BJ (cell line): Measurements from ENCODE around the gene TGFBI. TPM values are rescaled to one million over a fixed set of nuclear protein-coding genes. Genes with fewer than 3 reads are reported as not detected.

Source experiments
- CTCF ChIA-PET: fragments of 350-600 bp; formaldehyde crosslinking; extraction: SDS; loops from one replicate; lab custom pipeline; 2021; ENCODE audit warnings: antibody characterized with exemption, inconsistent platforms; lab: Yijun Ruan, JAX
- POLR2A ChIA-PET: fragments of 300-600 bp; sonication (Branson Sonifier 250); formaldehyde crosslinking; extraction: SDS; loops from one replicate; lab custom pipeline; 2021; ENCODE audit warnings: antibody characterized with exemption; lab: Charles Lee
- DNase-seq: peaks from one replicate; pipeline ENCODE4 v3.0.0-alpha.2; 2011; ENCODE audit warnings: low read depth
- H3K27me3 ChIP-seq: 2 replicates; pipeline ENCODE4 v1.6.0; 2011; ENCODE audit warnings: low read length; ENCODE audit not compliant: control insufficient read depth, insufficient read depth
- H3K36me3 ChIP-seq: 2 replicates; pipeline ENCODE4 v1.5.1; 2011; ENCODE audit warnings: low read length; ENCODE audit not compliant: control insufficient read depth, insufficient read depth
- H3K4me3 ChIP-seq: 2 replicates; pipeline ENCODE4 v1.5.1; 2011; ENCODE audit warnings: low read depth, mild to moderate bottlenecking, control low read depth, low read length
- CTCF ChIP-seq: IDR thresholded peaks from 2 replicates; pipeline ENCODE4 v1.5.1; 2011; ENCODE audit warnings: low read depth, mild to moderate bottlenecking, control low read depth, inconsistent platforms, low read length, moderate library complexity; ENCODE audit not compliant: insufficient read depth
- polyA plus RNA-seq: library from polyadenylated mRNA; depleted of rRNA; stranded (reverse); fragments of >200 nt; gene quantifications from 2 replicates; pipeline ENCODE4 v1.2.3, GENCODE V29; 2011

Gene TGFBI
- polyA plus RNA-seq, 1 experiment: 1,228 TPM

GRCh38 chr5:136079195-136079985 lies 50.6 kb downstream of the TGFBI start:
- Histone ChIP-seq H3K36me3 (no peaks in the 10 kb centered on the region), H3K27me3 (no peaks in the 10 kb centered on the region; the same call in 1 of the 2 replicates), H3K4me3 (no peak overlapping the region)
- ChIA-PET CTCF (no interaction called here), POLR2A (no interaction called here)
- TF ChIP-seq CTCF: no peak
- DNase-seq: no peak

DNA sequence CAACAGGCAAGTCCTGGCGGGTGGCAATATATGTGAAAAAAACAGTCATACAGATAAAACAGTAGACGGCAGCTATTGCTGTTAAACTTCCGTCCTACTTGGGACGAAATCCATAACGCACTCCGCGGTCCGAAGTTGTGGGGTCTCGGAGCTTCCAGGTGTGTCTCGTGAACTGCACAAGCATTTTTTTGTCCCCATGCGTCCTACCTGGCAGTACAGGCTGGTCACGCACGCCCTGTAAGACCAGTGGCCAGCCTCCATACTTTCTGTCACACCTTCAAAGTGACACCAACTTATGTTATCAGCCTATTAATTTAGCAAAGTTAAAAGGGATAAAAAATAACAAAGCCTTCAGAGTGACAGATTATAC lies 51.3 kb downstream of the TGFBI start:
- no peak for DNase-seq
- no peak for TF ChIP-seq CTCF
- POLR2A ChIA-PET: no interaction called here
- CTCF ChIA-PET: interaction anchor here (1.0 kb wide), 1 partner anchor 713 kb away, joined by 3 read pairs; no protein-coding TSS in a partner anchor
- no peaks in the 10 kb centered on the region for H3K36me3 ChIP-seq
- H3K27me3 ChIP-seq: no peaks in the 10 kb centered on the region; the same call in none of the 2 replicates
- peak overlapping the region; percentile 30 for H3K4me3 ChIP-seq

GRCh38 chr5:136080483-136081216 lies 51.9 kb downstream of the TGFBI start:
- Histone ChIP-seq H3K27me3 (no peaks in the 10 kb centered on the region; the same call in none of the 2 replicates), H3K36me3 (no peaks in the 10 kb centered on the region), H3K4me3 (peak overlapping the region; percentile 42)
- TF ChIP-seq CTCF: no peak
- ChIA-PET POLR2A (no interaction called here), CTCF (interaction anchor here (1.0 to 2.3 kb wide), 4 partner anchors 119 to 712 kb away, joined by 3 to 13 read pairs (median 7); no protein-coding TSS in a partner anchor)
- peak; percentile 60 for DNase-seq

- H3K4me3 ChIP-seq: no peak overlapping the region
- no peak for TF ChIP-seq CTCF
- ChIA-PET POLR2A (no interaction called here), CTCF (interaction anchor here (1.0 to 2.3 kb wide), 12 partner anchors 18 to 711 kb away, joined by 3 to 13 read pairs (median 5); no protein-coding TSS in a partner anchor)
- no peak for DNase-seq
- H3K36me3 ChIP-seq: no peaks in the 10 kb centered on the region
- no peaks in the 10 kb centered on the region; the same call in none of the 2 replicates for H3K27me3 ChIP-seq
Measured at GRCh38 chr5:136081217-136081591, 52.4 kb downstream of the TGFBI start.
